GM18499 (cell line): ENCODE data around the gene HAUS8.
"Not testable (repeated sequence)": the region's sequence is repeated elsewhere in the genome, so short reads cannot be mapped to it uniquely, and the experiment has no call there.

Experiments
- ATAC-seq: cut with Tn5 transposase; IDR thresholded peaks from one replicate; pipeline ENCODE4 v1.9.1; 2021; ENCODE audit warnings: moderate number of reproducible peaks; ENCODE audit not compliant: insufficient read depth, unreplicated experiment

The HAUS8 gene

DNA sequence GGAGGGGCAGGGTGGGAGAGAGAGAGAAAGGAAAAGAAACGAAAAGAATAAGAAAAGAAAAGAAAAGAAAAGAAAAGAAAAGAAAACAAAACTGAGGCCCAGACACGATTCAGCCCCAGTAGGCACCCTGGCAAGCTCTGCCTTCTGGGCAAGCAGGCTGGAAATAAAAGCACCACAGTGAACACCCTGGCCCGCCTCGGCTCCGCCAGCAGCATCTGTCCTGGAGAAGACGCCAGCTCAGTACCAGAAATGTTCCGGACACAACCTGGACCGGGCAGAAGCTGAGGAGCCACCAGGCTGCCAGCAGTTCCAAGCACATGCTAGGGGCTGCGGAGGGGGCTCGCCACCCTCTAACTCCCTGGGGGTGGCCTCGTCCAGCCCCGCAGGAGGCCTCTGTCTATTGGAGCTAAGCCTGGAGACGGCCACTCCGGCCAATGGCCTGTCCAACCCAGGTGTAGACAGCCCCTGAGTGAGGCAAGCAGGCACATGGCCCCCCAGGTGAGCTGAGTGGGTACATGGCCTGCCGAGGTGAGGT, 37.2 kb downstream of the HAUS8 start:
- ATAC-seq = no peak

DNA sequence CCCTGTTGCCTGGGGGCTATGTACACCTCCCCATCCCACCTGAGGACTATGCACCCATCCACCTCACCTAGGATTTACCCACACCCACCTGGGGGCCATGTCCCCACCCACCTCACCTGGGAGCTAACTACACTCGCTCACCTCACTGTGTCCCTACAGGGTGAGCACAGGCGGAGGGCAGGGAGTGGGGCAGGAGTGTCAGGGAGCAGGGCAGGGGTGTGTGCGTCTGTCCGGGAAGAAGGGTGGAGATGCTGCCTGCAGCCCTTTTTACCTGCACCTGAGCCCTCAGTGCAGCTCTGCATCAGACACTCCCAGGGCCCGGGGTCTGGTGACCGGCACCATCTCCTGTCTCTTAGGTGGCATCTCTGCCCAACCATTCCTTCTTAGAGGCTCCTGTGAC, 38.1 kb downstream of the HAUS8 start:
- no peak for ATAC-seq

DNA sequence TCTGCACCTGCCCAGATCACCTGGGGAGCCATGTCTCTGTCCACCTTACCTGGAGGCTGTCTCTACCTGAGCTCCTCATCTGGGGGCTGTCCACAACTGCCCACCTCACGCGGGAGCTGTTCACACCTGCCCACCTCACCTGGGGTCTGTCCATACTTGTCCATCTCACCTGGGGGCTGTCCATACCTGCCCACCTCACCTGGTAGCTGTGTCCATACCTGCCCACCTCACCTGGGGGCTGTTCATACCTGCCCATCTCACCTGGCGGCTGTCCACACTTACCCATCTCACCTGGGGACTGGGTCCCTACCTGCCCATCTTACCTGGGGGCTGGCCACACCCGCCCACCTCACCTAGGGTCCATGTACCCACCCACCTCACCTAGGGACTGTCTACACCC, 38.6 kb downstream of the HAUS8 start:
- no peak for ATAC-seq

DNA sequence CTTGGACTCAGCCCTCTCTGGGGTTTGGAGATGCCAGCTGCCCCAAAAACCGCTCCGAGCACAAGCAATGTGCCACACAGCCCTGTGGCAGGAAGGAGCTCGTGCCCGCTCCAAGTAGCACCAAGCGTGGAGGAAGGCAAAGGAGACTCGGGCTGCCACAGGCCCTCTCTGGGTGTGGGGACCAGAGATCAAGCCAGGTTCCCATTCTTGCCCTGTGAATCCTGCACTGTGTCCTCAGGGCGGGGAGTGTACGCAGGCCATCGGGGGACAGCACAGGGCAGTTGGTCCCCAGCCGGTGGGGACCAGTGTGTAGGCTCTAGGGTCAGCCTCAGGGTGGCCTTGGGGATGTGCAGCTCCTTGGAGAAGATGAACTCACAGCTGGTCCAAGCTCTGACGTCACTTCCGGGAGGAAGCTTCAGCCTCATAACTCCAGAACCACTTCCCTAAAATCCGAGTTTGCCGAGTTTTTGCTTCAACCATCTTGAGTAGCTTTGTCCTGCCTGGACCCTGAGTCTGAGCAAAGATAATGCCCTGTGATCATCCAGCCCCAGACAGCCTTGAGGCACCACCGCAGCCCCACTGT, 39.3 kb downstream of the HAUS8 start:
- no peak for ATAC-seq

DNA sequence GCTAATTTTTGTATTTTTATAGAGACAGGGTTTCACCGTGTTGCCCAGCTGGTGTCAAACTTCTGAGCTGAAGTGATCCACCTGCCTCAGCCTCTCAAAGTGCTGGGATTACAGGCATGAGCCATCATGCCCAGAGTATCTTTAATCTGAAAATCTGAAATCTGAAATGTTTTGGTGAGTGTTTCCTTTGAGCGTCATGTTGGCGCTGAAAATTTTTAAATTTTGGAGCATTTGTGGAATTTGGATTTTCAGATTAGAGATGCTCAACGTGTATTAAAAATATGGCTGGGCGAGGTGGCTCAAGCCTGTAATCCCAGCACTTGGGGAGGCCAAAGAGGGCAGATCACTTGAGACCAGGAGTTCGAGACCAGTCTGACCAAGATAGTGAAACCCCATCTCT, 43.5 kb downstream of the HAUS8 start:
- ATAC-seq = no peak

DNA sequence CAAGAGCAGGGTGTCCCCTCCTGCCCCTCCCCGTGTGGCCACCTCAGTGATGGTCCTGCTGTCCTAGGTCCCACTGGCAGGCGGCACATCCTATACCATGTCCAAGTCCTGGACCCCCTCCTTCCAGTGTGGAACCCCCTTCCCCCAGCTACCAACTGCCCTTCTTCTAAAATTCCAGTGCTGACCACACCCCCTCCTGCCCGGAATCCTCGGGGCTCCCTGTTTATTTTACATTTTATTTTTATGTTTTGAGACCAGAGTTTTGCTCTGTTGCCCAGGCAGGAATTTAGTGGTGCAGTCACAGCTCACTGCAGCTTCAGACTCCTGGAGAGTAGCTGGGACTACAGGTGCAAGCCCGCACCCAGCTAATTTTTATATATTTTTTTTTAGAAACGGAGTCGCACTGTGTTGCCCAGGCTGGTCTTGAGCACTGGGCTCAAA, 47.7 kb downstream of the HAUS8 start:
- no peak for ATAC-seq

DNA sequence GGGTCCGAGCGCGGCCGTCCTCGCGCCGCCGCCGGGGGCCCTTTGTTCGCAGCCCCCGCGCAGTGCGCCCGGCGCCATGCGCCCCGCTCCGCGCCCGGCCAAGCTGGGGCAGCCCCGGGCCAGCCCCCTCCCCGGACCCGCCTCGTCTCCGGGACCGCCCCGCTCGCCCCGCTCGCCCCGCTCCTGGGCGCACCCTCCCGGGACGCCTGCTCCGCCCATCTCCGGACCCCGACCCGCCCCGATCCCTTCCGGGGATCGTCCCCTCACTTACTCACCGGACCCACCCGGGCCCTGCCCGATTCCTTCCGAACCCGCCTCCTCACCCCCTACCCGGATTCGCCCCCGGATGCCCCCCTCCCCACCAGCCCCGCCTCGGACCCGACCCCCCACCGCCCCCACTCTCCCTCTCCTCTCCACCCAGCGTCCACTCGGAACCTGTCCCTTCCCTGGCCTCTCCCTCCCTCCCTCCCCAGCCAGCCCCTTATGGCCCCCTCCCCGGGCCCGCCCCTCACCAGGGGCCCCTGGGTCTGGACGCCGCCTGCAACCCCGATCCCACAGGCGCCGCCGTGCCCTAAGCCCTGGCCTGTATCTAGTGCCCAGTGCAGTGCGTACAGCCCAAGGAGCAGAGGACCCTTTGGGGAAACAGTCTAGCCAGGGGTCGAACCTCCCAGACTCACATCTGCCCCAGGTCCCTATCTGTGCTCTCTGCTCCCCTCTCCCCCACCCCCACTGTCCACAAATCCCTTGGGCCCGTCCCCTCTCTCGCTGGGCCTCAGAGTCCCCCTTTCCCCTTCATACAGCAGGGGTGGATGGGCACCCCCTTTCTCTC, 48.3 kb downstream of the HAUS8 start, which contains the start of gene CPAMD8:
Gene CPAMD8 (minus strand): TSS at position 105 of the 829 bp plus-strand sequence. CDS start 168 bp downstream, outside the sequence.
- ATAC-seq = no peak

DNA sequence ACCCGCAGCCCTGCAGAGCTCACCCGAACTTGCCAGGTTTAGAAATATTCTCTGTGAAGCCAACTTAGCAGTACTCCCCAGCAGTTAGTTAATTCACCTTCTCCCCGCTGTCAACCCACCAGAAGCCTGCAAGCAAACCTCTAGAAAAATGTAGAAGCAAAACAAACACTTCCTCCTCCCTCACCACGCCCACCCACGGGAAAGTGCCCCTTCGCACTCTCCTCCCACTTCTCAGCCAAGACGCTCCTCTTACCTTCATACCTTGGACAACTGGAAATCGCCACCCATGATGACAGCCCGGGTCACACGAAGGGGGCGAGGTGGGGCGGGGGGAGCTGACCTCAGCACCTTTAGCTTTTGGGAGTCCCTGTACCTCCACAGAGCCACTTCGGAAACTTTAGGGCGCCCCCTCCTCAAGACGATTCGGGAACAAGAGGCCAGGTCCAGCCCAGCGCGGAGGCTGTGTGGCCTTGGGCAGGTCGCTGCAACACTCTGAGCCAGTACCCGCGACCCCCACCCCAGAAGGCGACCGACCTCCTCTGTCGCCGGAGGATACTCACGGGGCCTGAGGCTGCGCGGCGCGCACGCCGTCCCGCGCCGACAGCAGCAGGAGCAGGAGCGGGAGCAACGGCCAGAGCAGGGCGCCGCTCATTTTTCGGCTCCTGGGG, 49.1 kb downstream of the HAUS8 start:
- ATAC-seq = no peak

DNA sequence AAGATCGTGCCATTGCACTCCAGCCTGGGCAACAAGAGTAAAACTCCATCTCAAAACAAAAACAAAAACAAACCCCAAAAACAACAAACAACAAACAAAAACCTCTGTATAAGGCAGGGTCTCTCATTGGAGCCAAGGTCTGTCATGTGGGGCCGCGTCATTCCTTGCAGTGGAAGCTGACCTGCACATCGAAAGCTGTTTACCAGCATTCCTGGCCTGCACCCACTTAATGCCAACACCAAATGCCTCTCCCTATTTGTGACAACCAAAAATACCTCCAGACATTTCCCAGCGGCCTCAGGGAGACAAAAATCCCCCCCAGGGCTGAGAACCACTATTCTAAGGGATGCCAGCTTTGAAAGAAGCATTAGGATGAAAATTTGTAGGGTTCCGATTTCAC, 49.9 kb downstream of the HAUS8 start:
- ATAC-seq = no peak

DNA sequence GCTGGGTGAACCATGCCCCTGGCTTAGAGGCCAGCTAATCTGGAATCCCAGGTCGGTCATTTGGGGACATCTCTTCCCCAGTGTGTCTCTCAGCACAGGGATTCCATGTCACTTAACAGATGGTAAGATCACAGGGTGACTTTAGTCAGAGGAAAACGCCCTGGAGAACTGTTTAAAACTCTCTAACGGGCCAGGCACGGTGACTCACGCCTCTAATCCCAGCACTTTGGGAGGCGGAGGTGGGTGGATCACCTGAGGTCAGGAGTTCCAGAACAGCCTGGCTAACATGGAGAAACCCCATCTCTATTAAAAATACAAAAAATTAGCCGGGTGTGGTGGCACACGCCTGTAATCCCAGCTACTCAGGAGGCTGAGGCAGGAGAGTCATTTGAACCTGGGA, 50.3 kb downstream of the HAUS8 start:
- not testable (repeated sequence) for ATAC-seq

DNA sequence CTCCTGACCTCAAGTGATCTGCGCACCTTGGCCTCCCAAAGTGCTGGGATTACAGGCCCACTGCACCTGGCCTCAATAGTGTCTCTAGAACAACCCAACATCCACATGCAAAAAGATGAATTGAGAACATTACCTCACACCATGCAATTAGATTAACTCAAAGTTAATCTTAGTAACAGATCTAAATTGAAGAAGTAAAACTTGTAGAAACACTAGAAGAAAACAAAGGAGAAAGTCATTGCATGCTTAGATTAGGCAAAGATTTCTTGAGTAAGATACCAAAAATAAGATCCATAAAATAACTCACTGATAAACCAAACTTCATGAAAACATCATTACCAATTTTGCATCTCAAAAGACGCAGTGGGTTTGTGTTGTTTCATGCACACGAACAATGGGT, 51.4 kb downstream of the HAUS8 start:
- ATAC-seq = no peak

DNA sequence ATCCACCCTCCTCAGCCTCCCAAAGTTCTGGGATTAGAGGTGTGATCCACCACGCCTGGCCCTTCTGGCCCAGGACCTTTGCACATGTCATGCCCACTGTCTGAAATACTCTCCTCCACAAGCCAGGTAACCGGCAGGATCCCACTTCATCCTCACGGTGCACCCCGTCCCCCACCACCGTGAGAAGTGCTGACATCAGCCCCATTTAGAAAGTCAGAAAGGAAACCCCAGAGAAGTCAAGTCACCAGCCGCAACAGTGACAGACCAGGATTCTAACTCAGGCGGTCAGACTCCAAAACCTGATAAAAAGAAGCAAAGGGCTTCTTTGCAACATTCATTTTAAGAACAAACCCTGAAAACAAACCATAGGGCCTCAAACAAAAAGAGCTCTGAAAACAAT, 52.5 kb downstream of the HAUS8 start:
- ATAC-seq = no peak

DNA sequence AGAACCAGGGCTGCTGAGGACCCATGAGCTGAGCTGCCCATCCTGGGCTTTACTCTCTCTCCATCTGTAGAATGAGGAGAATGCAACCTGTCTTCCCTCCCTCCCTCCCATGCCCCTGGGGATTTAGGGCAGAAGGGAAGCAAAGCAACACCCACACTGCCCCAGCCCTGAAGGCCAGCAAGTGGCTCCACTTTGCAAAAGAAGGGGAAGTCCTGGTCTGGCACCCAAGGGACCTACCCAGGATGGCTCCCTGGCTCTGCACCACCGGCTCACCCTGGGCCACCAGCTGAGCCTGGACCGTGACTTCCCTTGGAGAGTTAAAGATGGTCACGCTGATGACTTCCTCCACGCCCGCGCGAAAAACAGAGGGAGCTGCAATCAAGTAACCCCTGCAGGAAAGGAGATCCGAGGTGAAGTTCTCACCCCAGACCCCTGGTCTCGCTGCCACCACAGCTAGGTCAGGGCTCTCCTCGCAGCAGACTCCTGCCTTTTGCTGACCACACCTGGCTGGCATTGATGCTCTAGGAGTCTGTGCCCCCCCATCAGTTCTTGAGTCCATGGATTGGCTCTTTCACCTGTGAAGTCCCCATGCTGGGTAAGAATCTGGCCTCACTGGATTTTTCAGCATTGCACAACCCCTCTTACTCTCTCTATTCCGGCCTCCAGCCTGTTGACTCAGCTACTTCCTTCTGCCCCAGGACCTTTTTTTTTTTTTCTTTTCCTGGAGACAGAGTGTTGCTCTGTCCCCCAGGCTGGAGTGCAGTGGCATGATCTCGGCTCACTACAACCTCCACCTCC, 53.3 kb downstream of the HAUS8 start:
- ATAC-seq = no peak

DNA sequence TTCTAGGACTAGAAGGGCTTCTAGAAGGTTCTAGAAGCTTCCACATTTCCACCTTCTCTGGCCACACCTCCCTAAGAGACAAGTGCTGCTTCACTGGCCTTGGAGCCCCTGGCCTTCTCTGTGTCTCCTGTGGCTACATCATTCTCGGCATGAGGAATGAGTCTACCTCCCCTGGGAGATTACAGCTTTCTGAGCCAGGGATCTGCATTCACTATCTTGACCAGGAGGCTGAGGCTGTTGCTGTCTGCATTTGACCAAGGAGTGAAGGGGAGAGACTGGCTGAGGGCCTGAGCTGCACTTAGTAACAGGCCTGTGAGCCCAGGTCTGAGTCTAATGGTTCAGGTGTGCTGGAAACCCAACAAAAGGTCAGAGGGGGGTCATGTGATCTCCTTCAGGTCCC, 53.9 kb downstream of the HAUS8 start:
- no peak for ATAC-seq

DNA sequence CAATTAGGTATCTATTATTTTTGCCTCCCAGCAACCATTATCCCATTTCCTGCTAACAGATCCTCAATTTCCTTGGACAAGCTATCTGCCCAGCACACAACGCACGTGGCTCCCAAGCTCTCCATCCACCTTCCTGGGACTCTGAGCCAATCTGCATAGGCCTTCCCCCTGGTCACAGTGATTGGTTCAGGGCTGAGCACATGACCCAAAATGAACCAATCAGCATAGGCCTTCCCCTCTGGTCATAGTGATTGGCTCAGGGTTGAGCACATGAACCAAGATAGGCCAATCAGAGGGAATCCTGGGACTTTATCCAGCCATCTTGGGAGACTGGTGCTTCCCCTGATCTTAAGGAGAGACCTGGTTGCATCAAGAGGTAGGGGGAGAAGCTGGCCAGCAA, 54.4 kb downstream of the HAUS8 start:
- no peak for ATAC-seq

DNA sequence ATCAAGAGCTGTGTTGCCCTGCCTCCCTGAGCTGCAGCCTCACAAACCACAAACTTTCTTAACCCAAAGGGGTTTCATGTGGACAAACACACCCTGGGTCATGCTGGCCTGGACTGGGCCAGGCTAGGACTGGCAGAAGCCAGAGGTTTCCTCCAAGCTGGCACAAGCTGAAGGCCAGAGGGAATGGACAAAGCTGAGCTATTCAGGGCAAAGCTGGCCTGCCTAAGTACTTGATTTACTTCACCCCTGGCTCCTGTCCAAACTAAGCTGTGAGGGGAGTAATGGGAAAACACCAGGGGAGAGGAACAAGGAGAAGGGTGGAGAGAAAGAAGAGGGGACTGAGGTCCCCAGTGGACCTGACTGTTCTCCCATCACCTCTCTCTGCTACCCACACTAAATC, 54.9 kb downstream of the HAUS8 start:
- no peak for ATAC-seq

DNA sequence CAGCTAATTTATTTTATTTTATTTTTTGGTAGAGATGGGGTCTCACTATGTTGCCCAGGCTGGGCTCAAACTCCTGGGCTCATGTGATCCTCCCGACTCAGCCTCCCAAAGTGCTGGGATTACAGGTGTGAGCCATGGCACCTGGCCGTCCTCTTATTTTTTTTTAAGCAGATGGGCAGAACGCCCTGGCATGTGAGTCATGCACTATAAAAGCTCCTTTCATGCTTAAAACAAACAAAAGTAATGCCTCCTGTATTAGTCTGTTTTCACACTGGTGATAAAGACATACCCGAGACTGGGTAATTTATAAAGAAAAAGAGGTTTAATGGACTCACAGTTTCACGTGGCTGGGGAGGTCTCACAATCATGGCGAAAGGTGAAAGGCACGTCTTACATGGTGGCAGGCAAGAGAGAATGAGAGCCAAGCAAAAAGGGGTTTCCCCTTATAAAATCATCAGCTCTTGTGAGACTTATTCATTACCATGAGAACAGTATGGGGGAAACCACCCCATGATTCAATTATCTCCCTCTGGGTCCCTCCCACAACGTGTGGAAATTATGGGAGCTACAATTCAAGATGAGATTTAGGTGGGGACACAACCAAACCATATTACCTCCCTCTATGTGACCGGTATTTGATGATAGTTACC, 60.9 kb downstream of the HAUS8 start:
- ATAC-seq = not testable (repeated sequence)

DNA sequence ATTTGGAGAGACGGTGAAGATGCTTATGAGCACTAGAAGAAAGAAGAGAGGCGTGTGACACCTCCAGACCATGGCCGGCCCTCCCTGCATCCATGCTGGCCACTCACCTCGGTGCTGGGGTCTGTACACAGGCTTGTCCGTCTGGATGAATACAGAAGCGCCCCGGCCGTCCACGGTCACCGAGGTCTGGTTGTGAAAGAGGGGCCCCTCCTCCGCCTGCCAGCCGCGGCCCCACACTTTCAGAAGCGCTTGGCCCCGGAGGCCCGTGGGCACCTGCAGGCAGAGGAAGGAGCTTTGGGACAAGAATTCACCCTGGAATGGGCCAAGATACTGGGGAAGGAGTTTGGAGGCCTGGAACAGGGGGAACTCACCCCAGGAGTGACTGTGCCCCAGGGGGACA, 63.8 kb downstream of the HAUS8 start:
- ATAC-seq = no peak

DNA sequence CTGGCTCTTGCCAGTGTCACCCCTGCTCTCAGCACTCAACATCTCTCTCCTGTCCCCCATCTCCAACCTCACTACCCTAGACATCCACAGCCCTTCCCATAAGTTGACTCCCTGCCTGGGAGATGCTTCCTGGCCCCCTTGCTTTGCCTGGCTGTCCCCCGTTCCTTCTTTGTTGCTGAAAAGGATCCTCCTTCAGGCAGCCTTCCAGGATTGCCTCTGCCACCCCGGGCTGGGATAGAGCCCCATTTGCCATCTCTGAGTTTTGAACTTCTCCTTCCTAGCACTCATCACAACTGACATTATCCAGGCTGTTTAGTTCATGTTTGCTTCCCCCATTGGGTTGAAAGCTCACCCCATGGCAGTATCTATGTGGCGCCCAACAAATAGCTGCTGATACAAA, 68.7 kb downstream of the HAUS8 start:
- no peak for ATAC-seq

DNA sequence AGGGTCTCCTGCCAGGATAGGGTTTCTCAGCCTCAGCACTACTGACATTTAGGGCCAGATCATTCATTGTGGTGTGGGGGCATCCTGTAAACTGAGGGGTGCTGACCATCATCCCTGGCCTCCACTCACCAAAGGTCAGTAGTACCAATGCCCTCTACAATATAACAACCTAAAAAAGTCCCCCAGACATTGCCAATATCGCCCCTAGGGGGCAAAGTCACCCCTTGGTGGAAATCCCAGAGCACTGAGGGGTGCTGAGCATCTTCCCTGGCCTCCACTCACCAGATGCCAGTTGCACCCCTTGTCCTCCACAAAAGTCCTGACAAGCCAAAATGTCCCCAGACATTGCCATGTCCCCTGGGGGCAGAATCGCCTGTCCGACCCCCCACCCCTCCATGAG, 70.3 kb downstream of the HAUS8 start:
- no peak for ATAC-seq
